ENCODE results near the gene ZNF710.
"Not testable (repeated sequence)": the region's sequence is repeated elsewhere in the genome, so short reads cannot be mapped to it uniquely, and the experiment has no call there.

ZNF710 gene

DNA sequence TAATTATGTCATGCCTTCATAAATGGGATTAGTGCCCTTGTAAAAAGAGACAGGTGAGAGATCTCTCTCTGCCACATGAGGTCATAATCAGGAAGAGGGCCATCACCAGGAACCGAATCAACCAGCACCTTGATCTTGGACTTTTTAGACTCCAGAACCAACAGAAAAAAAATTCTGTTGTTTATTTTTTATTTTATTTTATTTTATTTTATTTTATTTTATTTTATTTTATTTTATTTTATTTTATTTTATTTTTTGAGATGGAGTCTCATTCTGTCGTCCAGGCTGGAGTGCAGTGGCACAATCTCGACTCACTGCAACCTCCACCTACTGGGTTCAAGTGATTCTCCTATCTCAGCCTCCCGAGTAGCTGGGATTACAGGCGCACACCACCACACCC, 106.9 kb downstream of the ZNF710 start:
- not testable (repeated sequence) for DNase-seq

GRCh38 chr15:90109163-90109751, 108.1 kb downstream of the ZNF710 start:
- not testable (repeated sequence) for DNase-seq

DNA sequence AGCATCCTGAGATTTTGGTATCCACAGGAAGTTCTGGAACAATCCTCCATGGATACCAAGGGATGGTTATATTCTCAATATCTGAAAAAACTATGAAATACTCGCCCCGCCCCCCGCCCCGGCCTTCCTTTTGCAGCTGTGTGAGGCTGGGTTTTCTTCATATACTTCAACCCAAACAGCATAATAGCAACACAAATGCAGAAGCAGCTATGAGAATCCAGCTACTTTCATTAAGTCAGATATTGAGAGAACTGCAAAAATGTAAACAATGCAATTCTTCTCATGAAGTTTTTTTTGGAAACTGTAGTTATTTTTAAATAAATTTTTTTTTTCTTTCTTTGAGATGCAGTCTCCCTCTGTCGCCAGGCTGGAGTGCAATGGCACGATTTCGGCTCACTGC, 112.0 kb downstream of the ZNF710 start:
- DNase-seq, result no peak

- no peak for DNase-seq
Measured at GRCh38 chr15:90114451-90114901, 113.4 kb downstream of the ZNF710 start.

DNA sequence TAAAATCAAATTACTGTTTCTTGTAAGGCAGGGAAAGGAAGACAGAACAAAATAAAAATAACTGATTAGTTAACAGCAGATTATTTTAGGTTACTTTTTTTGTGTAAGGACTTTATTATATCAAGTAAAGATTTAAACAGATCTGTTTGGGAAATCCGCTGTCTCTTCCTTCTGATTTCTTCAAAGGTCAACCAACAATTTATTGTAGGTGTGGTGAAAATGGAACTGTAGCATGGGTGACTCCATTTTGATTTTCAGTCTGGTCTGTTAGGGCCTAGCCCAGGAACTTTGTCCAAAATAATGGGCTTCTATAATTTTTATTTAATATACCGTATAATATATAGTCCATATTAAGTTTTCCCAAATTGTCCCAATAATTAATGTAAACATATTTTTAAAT, 114.7 kb downstream of the ZNF710 start:
- DNase-seq, result no peak

DNA sequence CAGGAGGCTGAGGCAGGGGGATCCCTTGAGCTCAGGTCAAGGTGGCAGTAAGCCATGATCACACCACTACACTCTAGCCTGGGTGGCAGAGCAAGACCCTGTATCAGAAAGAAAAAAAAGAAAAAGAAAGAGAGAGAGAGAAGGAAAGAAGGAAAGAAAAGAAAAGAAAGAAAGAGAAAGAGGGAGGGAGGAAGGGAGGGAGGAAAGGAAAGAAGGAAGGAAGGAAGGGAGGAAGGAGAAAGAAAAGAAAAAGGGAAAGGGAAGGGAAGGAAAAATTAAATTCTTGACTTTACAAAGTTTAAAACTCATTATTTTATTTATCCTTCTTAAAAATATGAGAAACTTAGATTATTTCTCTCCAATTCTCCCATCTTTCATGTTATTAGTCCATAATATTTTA, 118.2 kb downstream of the ZNF710 start:
- no peak for DNase-seq

GRCh38 chr15:90121086-90121485, 120.0 kb downstream of the ZNF710 start:
- no peak for DNase-seq

- no peak for DNase-seq
Measured at GRCh38 chr15:90124507-90124906, 123.4 kb downstream of the ZNF710 start.

DNA sequence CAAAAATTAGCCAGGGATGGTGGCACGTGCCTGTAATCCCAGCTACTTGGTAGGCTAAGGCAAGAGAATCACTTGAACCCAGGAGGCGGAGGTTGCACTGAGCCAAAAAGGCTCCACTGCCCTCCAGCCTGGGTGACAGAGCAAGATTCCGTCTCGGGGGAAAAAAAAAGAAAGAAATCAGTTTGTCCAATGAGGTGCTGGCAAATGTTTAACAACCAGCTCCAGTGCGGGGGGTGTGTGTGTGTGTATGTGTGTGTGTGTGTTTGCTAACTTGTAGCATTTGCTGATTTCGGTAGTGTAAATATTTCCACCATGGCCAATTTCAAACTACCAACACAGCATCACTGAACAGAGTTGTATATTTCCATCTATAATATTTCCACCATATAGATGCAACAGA, 124.9 kb downstream of the ZNF710 start:
- no peak for DNase-seq

DNA sequence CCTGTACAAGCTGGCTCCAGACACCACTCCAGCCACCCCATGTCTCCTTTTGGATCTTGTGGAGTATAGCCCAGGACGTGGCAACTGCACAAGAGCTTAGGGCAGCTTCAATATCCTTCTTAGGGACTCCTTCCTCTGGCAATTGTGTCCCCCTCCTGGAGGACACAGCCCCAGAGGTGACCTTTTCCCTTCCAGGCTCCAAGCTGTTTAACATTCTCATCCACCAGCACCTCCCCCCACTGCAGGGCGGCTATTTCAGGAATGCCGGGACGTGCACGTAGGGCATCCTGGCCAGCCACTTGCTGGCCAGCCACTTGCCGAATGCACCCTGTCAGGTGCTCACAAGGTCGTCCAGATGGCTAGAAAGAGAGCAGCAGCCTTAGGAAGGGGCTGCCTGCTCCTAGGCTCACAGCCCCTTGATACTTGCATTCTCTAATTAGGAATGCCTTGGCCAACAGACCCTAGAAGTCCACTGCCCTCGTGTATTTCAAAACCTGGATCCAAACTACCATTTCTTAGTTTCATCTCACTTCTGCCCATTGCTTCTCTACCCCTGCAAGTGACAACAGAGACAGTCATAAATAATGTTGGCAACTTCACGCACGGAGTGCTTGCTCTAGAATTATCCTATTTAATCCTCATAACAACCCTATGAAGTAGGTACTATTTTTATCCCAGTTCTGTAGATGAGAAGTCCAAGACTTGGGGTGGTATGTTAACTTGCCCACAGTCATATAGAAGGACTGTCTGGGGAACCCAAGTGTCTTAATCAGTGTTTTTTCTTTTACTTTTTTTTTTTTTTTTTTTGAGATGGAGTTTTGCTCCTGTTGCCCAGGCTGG, 125.7 kb downstream of the ZNF710 start:
- DNase-seq, result no peak

- no peak for DNase-seq
Measured at GRCh38 chr15:90130291-90130690, 129.2 kb downstream of the ZNF710 start.
